Smooth muscle cell (in vitro differentiated cells): ENCODE data around the gene CGREF1. TPM values are rescaled to one million over a fixed set of nuclear protein-coding genes. Genes with fewer than 3 reads are reported as not detected.
A peak's percentile ranks its signal among the peaks of the same experiment; 100 is the strongest.

ENCODE experiments used
- DNase-seq: peaks from one replicate; lab custom pipeline; 2025; ENCODE audit not compliant: unreplicated experiment; lab: John Stamatoyannopoulos, UW
- H2AFZ ChIP-seq: fragments of 200-600 bp; sonication (generic); 2 replicates; pipeline ENCODE4 v1.6.0; 2016; ENCODE audit warnings: antibody characterized with exemption, low read depth, mild to moderate bottlenecking
- H3F3A ChIP-seq: fragments of 200-600 bp; sonication (generic); 2 replicates; pipeline ENCODE4 v1.6.0; 2017; ENCODE audit warnings: antibody characterized with exemption, low read depth
- H3K27ac ChIP-seq: fragments of 200-600 bp; sonication (generic); 2 replicates; pipeline ENCODE4 v1.5.1; 2016; ENCODE audit warnings: low read depth, mild to moderate bottlenecking
- H3K27me3 ChIP-seq: fragments of 200-600 bp; sonication (generic); 2 replicates; pipeline ENCODE4 v1.6.1; 2016; ENCODE audit warnings: low read depth, mild to moderate bottlenecking
- H3K36me3 ChIP-seq: fragments of 200-600 bp; sonication (generic); 2 replicates; pipeline ENCODE4 v1.5.1; 2016; ENCODE audit warnings: low read depth
- H3K4me1 ChIP-seq: fragments of 200-600 bp; sonication (generic); 2 replicates; pipeline ENCODE4 v1.5.1; 2016; ENCODE audit warnings: low read depth
- H3K4me2 ChIP-seq: fragments of 200-600 bp; sonication (generic); 2 replicates; pipeline ENCODE4 v1.6.0; 2016; ENCODE audit warnings: mild to moderate bottlenecking
- H3K4me3 ChIP-seq: fragments of 200-600 bp; sonication (generic); 2 replicates; pipeline ENCODE4 v1.5.1; 2016; ENCODE audit warnings: mild to moderate bottlenecking
- H3K79me2 ChIP-seq: fragments of 200-600 bp; sonication (generic); 2 replicates; pipeline ENCODE4 v1.6.0; 2016; ENCODE audit warnings: low read depth, mild to moderate bottlenecking
- H3K9ac ChIP-seq: fragments of 200-600 bp; sonication (generic); 2 replicates; pipeline ENCODE4 v1.6.0; 2016; ENCODE audit warnings: low read depth
- H3K9me3 ChIP-seq: fragments of 200-600 bp; sonication (generic); replicated peaks from 2 replicates; pipeline ENCODE4 v1.5.1; 2016; ENCODE audit warnings: low read depth
- H4K20me1 ChIP-seq: fragments of 200-600 bp; sonication (generic); 2 replicates; pipeline ENCODE4 v1.6.0; 2016; ENCODE audit warnings: low read depth
- WGBS: methylation state at CpG from one replicate; pipeline ENCODE4 v1.1.7; 2016; ENCODE audit warnings: low lambda C conversion rate; 5-methylcytosine and 5-hydroxymethylcytosine counted together
- polyA plus RNA-seq: library from polyadenylated mRNA; unstranded; fragments of >200 nt; fragmentation: Nextera tagmentation; extraction: Ambion mirVana; gene quantifications from 2 replicates; pipeline ENCODE4 v1.2.1, GENCODE V29; 2016
- total RNA-seq: library from RNA; depleted of rRNA; stranded (reverse); fragments of >200 nt; gene quantifications from 2 replicates; pipeline ENCODE4 v1.2.3, GENCODE V29; 2014
- TF ChIP-seq, protein P1 (sequence below): fragments of 200-600 bp; sonication (generic); IDR thresholded peaks from 2 replicates; pipeline ENCODE4 v1.5.1; 2017; ENCODE audit warnings: borderline replicate concordance, mild to moderate bottlenecking, antibody characterized with exemption; ENCODE audit not compliant: insufficient read depth, poor library complexity, severe bottlenecking

The CGREF1 gene
- total and polyA plus RNA-seq, 2 experiments from 2014 or later: 0.85 TPM; not detected in 1

DNA sequence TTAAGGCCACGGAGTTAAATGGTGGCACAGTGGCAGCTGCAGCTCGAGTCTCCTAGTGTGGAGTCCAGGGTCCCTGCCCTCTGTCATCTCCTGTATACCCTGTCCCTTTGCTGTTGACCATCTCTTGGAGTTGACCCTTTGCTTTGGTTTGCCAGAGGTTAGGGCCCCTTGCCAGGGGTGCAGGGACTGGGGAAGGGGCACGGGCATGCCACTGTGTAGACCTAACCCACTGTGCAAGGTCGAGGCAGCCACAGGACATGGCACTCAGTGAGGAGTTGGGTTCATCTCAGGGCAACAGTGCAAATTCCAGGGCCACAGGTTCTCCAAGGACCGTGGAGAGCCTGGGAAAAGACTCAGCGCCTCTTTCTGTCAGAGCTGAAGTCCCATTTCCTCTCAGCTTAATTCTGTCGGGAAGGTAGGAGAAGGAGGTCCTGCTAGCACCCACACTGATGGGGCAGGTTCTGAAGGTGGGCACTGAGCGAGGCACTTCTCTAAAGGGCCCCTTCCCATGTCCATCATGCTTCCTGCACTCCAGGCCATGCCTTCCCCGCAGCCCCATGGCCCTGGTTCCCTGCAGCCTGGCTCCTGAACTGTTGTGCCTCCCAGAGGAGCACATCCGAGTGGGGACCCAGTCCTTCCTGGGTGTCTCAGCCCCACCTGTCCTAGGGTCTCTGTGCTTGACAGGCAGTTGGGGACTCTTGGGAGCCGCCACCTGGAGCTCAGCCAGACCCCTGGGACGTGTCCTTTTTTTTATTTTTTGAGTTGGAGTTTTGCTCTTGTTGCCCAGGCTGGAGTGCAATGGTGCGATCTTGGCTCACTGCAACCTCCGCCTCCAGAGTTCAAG, 29.6 kb downstream of the CGREF1 start:
- 94% methylated on average over 14 of the region's 14 CpGs for WGBS

GRCh38 chr2:27088634-27089033, 30.3 kb downstream of the CGREF1 start:
- Histone ChIP-seq H3K9ac (no peak overlapping the region), H4K20me1 (peaks cover 9% of the 10 kb centered on the region), H3K27ac (no peak overlapping the region), H3K27me3 (no peaks in the 10 kb centered on the region), H3K4me2 (no peak overlapping the region), H3K79me2 (no peaks in the 10 kb centered on the region), H3K9me3 (no peaks in the 10 kb centered on the region), H3K4me1 (peaks cover 10% of the 10 kb centered on the region), H2AFZ (no peak overlapping the region), H3F3A (peaks cover 12% of the 10 kb centered on the region), H3K4me3 (no peak overlapping the region), H3K36me3 (no peaks in the 10 kb centered on the region)
- no peak for DNase-seq
- TF ChIP-seq, protein P1, sequence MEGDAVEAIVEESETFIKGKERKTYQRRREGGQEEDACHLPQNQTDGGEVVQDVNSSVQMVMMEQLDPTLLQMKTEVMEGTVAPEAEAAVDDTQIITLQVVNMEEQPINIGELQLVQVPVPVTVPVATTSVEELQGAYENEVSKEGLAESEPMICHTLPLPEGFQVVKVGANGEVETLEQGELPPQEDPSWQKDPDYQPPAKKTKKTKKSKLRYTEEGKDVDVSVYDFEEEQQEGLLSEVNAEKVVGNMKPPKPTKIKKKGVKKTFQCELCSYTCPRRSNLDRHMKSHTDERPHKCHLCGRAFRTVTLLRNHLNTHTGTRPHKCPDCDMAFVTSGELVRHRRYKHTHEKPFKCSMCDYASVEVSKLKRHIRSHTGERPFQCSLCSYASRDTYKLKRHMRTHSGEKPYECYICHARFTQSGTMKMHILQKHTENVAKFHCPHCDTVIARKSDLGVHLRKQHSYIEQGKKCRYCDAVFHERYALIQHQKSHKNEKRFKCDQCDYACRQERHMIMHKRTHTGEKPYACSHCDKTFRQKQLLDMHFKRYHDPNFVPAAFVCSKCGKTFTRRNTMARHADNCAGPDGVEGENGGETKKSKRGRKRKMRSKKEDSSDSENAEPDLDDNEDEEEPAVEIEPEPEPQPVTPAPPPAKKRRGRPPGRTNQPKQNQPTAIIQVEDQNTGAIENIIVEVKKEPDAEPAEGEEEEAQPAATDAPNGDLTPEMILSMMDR: no peak
- 51% methylated on average over 6 of the region's 6 CpGs for WGBS

More for the DNA sequence above, 29.6 kb downstream of the CGREF1 start:
- Histone ChIP-seq H3F3A (peaks cover 12% of the 10 kb centered on the region), H3K4me1 (peaks cover 10% of the 10 kb centered on the region), H3K79me2 (no peaks in the 10 kb centered on the region), H3K27ac (no peak overlapping the region), H4K20me1 (peaks cover 2% of the 10 kb centered on the region), H3K36me3 (no peaks in the 10 kb centered on the region), H3K4me3 (no peak overlapping the region), H2AFZ (no peak overlapping the region), H3K27me3 (no peaks in the 10 kb centered on the region), H3K9ac (no peak overlapping the region), H3K4me2 (no peak overlapping the region), H3K9me3 (no peaks in the 10 kb centered on the region)
- TF ChIP-seq, protein P1: no peak
- no peak for DNase-seq

DNA sequence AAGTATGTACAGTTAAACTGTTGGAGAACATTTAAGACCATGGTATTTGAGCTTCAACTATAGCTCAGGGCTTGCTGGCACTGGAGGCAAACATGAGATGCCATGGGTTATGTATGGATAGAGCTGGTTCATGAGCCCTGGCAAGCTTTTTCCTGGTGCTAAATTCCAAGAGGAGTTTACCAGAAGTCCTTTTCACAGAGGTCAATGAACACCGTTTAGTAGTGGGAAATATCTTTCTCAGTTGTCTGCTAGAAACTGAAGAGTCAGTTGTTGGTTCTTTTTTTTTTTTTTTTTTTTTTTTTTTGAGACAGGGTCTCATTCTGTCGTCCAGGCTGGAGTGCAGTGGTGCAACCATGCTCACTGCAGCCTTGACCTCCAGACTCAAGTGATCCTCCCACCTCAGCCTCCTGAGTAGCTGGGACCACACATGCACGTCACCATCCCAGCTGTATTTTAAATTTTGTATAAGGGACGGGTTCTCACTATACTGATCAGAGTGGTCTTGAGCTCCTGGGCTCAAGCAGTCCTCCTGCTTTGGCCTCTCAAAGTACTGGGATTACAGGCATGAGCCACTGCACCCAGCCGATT, 31.0 kb downstream of the CGREF1 start:
- peaks cover 16% of the 10 kb centered on the region for H4K20me1 ChIP-seq
- H3K9ac ChIP-seq: no peak overlapping the region
- no peaks in the 10 kb centered on the region for H3K79me2 ChIP-seq
- no peaks in the 10 kb centered on the region for H3K36me3 ChIP-seq
- H3K4me3 ChIP-seq: peak overlapping the region; percentile 83
- H3F3A ChIP-seq: peaks cover 15% of the 10 kb centered on the region
- H2AFZ ChIP-seq: no peak overlapping the region
- H3K4me1 ChIP-seq: peaks cover 10% of the 10 kb centered on the region
- TF ChIP-seq, protein P1: no peak
- no peaks in the 10 kb centered on the region for H3K27me3 ChIP-seq
- 91% methylated on average over 5 of the region's 5 CpGs for WGBS
- H3K27ac ChIP-seq: no peak overlapping the region
- DNase-seq: no peak
- no peak overlapping the region for H3K4me2 ChIP-seq
- H3K9me3 ChIP-seq: no peaks in the 10 kb centered on the region
